IMR-90 (cell line): Measurements from ENCODE around the gene PARPBP. TPM values are rescaled to one million over a fixed set of nuclear protein-coding genes. Genes with fewer than 3 reads are reported as not detected.

Source experiments
- ATAC-seq: fragments of 200-7000 bp; cut with Tn5 transposase; 2 replicates; pipeline ENCODE4 v1.9.1; 2020; ENCODE audit warnings: low read depth, mild to moderate bottlenecking, moderate library complexity
- BruUV-seq: library from RNA; stranded (reverse); fragments of 400-500 nt; replicated peaks from 2 replicates; lab custom pipeline; 2021; lab: Mats Ljungman, UMichigan
- CTCF ChIA-PET: fragments of 300-600 bp; formaldehyde crosslinking; extraction: SDS; loops from one replicate; lab custom pipeline; 2021; ENCODE audit warnings: antibody characterized with exemption; lab: Yijun Ruan, JAX
- POLR2A ChIA-PET: fragments of 300-600 bp; sonication (Branson Sonifier 250); formaldehyde crosslinking; loops from one replicate; lab custom pipeline; 2022; ENCODE audit warnings: antibody characterized with exemption; ENCODE audit not compliant: unreplicated experiment; lab: Charles Lee
- DNase-seq: peaks from one replicate; pipeline ENCODE4 v3.0.0; 2013
- H2AFZ ChIP-seq: replicated peaks from 2 replicates; pipeline ENCODE3; 2013; ENCODE audit warnings: low read length, mild to moderate bottlenecking; ENCODE audit not compliant: poor library complexity
- H2AK5ac ChIP-seq: 2 replicates; pipeline ENCODE4 v1.6.1; 2013; ENCODE audit warnings: low read depth, low read length, inconsistent platforms
- H2AK9ac ChIP-seq: replicated peaks from 2 replicates; pipeline ENCODE3; 2013; ENCODE audit warnings: mild to moderate bottlenecking, low read depth, low read length, moderate library complexity; ENCODE audit not compliant: poor library complexity
- H2BK120ac ChIP-seq: 2 replicates; pipeline ENCODE4 v1.6.1; 2013; ENCODE audit warnings: low read depth, low read length, inconsistent platforms
- H2BK15ac ChIP-seq: 3 replicates; pipeline ENCODE4 v1.6.1; 2013; ENCODE audit warnings: low read depth, low read length, inconsistent platforms
- H2BK20ac ChIP-seq: 2 replicates; pipeline ENCODE4 v1.6.1; 2013; ENCODE audit warnings: low read depth, mild to moderate bottlenecking, inconsistent platforms, low read length, moderate library complexity
- H2BK5ac ChIP-seq: 2 replicates; pipeline ENCODE4 v1.6.1; 2013; ENCODE audit warnings: mild to moderate bottlenecking, low read depth, low read length, inconsistent platforms; ENCODE audit not compliant: poor library complexity, severe bottlenecking
- H3K14ac ChIP-seq: replicated peaks from 2 replicates; pipeline ENCODE4 v1.6.1; 2013; ENCODE audit warnings: low read depth, low read length, inconsistent platforms
- H3K18ac ChIP-seq: 2 replicates; pipeline ENCODE4 v1.6.1; 2013; ENCODE audit warnings: low read depth, low read length, control low read depth
- H3K23ac ChIP-seq: 2 replicates; pipeline ENCODE4 v1.6.1; 2013; ENCODE audit warnings: low read depth, low read length, inconsistent platforms
- H3K27ac ChIP-seq: 2 replicates; pipeline ENCODE4 v1.5.1; 2013; ENCODE audit warnings: mild to moderate bottlenecking, control low read depth, low read length; ENCODE audit not compliant: insufficient read depth
- H3K27me3 ChIP-seq: 2 replicates; pipeline ENCODE4 v1.6.1; 2013; ENCODE audit warnings: low read length; ENCODE audit not compliant: control insufficient read depth, insufficient read depth
- H3K36me3 ChIP-seq: 2 replicates; pipeline ENCODE4 v1.6.1; 2013; ENCODE audit warnings: low read length, mixed read lengths; ENCODE audit not compliant: control insufficient read depth, insufficient read depth
- H3K4ac ChIP-seq: 2 replicates; pipeline ENCODE4 v1.6.1; 2013; ENCODE audit warnings: low read depth, low read length, inconsistent platforms
- H3K4me1 ChIP-seq: 2 replicates; pipeline ENCODE4 v1.6.1; 2013; ENCODE audit warnings: low read length, mixed read lengths; ENCODE audit not compliant: control insufficient read depth, insufficient read depth
- H3K4me2 ChIP-seq: 2 replicates; pipeline ENCODE4 v1.6.1; 2013; ENCODE audit warnings: low read depth, mild to moderate bottlenecking, control low read depth, low read length, moderate library complexity
- H3K4me3 ChIP-seq: 2 replicates; pipeline ENCODE4 v1.5.1; 2013; ENCODE audit warnings: low read depth, mild to moderate bottlenecking, control low read depth, low read length, moderate library complexity; ENCODE audit not compliant: insufficient read depth
- H3K56ac ChIP-seq: 2 replicates; pipeline ENCODE4 v1.6.1; 2013; ENCODE audit warnings: low read length, inconsistent platforms; ENCODE audit not compliant: insufficient read depth; ENCODE audit errors: extremely low read depth
- H3K79me1 ChIP-seq, 2 experiments: 2 replicates each; pipeline ENCODE4 v1.6.1; 2013; ENCODE audit warnings: low read length in 2 of 2, inconsistent platforms in 1 of 2, low read depth in 1 of 2
- H3K9ac ChIP-seq: 2 replicates; pipeline ENCODE4 v1.6.1; 2013; ENCODE audit warnings: low read depth, low read length, control low read depth
- H3K9me1 ChIP-seq: 2 replicates; pipeline ENCODE4 v1.6.1; 2013; ENCODE audit warnings: low read length, inconsistent platforms; ENCODE audit not compliant: insufficient read depth
- H3K9me3 ChIP-seq: 2 replicates; pipeline ENCODE4 v1.6.1; 2013; ENCODE audit warnings: low read length; ENCODE audit not compliant: control insufficient read depth, insufficient read depth
- H4K20me1 ChIP-seq: 2 replicates; pipeline ENCODE4 v1.6.1; 2013; ENCODE audit warnings: low read length, inconsistent platforms; ENCODE audit not compliant: insufficient read depth
- H4K5ac ChIP-seq: 2 replicates; pipeline ENCODE4 v1.6.1; 2013; ENCODE audit warnings: mild to moderate bottlenecking, low read depth, low read length, control low read depth
- H4K8ac ChIP-seq, 2 experiments: 2 replicates each; pipeline ENCODE4 v1.6.1; 2013; ENCODE audit warnings: low read depth in 2 of 2, low read length in 2 of 2, control low read depth in 1 of 2, inconsistent platforms in 1 of 2
- H4K91ac ChIP-seq: 2 replicates; pipeline ENCODE4 v1.6.1; 2013; ENCODE audit warnings: low read depth, low read length, inconsistent platforms; ENCODE audit not compliant: insufficient read depth
- MAFK ChIP-seq: IDR thresholded peaks from 2 replicates; pipeline ENCODE4 v1.6.1; 2012; ENCODE audit warnings: low read depth, low read length, improper control_type of control experiment
- WGBS, 2 experiments: methylation state at CpG; one replicate each; pipeline versions ENCODE4 v1.1.5 to v1.1.7; 2013; ENCODE audit warnings: missing lambda C conversion rate in 2 of 2; ENCODE audit not compliant: insufficient read length in 1 of 2; ENCODE audit errors: extremely low coverage in 2 of 2; 5-methylcytosine and 5-hydroxymethylcytosine counted together
- dilution Hi-C: fragments of 300-500 bp; cut with HindIII; formaldehyde crosslinking; loops from one replicate; pipeline ENCODE4 v1.14.3; 2018; ENCODE audit warnings: low sequenced_read_pairs; ENCODE audit not compliant: unreplicated experiment
- in situ Hi-C: fragments of 300-500 bp; cut with MboI; formaldehyde crosslinking; loops from 3 replicates; pipeline ENCODE4 v1.14.3; 2019; ENCODE audit warnings: low sequenced_read_pairs, inconsistent platforms, mixed read lengths
- intact Hi-C: fragments of 100-400 bp; cut with micrococcal nuclease; formaldehyde crosslinking; loops from 2 replicates; pipeline ENCODE4 v1.10.0; 2022
- polyA plus RNA-seq, 3 experiments: library from polyadenylated mRNA; depleted of rRNA; stranded (reverse); fragments of >200 nt; gene quantifications; 2 replicates each; pipeline ENCODE4 v1.2.3, GENCODE V29; 2012; ENCODE audit warnings: low replicate concordance in 1 of 3
- total RNA-seq: library from RNA; depleted of rRNA; stranded (reverse); fragments of >200 nt; gene quantifications from 2 replicates; pipeline ENCODE4 v1.2.3, GENCODE V29; 2012

The PARPBP gene
- total and polyA plus RNA-seq, 2 of the 4 experiments (the other 2 are of a cell fraction), result 4.8 to 7.2 TPM

- Histone ChIP-seq H3K27me3 (no peaks in the 10 kb centered on the region), H3K18ac (no peak overlapping the region), H4K8ac (no peak overlapping the region), H3K27ac (no peak overlapping the region), H2BK120ac (no peak overlapping the region), H2BK5ac (no peak overlapping the region), H3K4me1 (peaks cover 2% of the 10 kb centered on the region), H3K79me1 (no peaks in the 10 kb centered on the region), H3K36me3 (no peaks in the 10 kb centered on the region), H3K14ac (no peak overlapping the region), H3K9ac (no peak overlapping the region), H4K20me1 (no peaks in the 10 kb centered on the region), H3K23ac (no peak overlapping the region), H2AK5ac (no peak overlapping the region), H2AK9ac (no peak overlapping the region), H2AFZ (no peak overlapping the region), H2BK15ac (no peak overlapping the region), H3K4ac (no peak overlapping the region), H4K5ac (no peak overlapping the region), H4K91ac (no peak overlapping the region), H3K56ac (no peak overlapping the region), H2BK20ac (no peak overlapping the region), H3K9me3 (no peaks in the 10 kb centered on the region), H3K4me2 (no peak overlapping the region), H3K4me3 (no peak overlapping the region), H3K9me1 (peaks cover 2% of the 10 kb centered on the region; the same call in 1 of the 2 replicates)
- BruUV-seq, result no TSS peak
- no peak for ATAC-seq
- TF ChIP-seq MAFK, result no peak
- in situ Hi-C loops, result no loop called here
- CTCF ChIA-PET, result no interaction called here
- DNase-seq, result no peak
- POLR2A ChIA-PET, result no interaction called here
- intact Hi-C loops, result loop anchor here (5.0 kb wide), 3 partner anchors 213 to 528 kb away; no protein-coding TSS in a partner anchor
- no CpG with 5 or more reads among the region's 2 CpGs for WGBS, 2 experiments
- dilution Hi-C loops, result no loop called here
Measured at GRCh38 chr12:102174761-102175160, 54.8 kb downstream of the PARPBP start.
